HG03469 (cell line): ENCODE data around the gene MC2R.

Source experiments
- ATAC-seq: cut with Tn5 transposase; IDR thresholded peaks from one replicate; pipeline ENCODE4 v1.9.1; 2021; ENCODE audit warnings: mild to moderate bottlenecking, moderate library complexity, moderate number of reproducible peaks; ENCODE audit not compliant: unreplicated experiment

The MC2R gene

DNA sequence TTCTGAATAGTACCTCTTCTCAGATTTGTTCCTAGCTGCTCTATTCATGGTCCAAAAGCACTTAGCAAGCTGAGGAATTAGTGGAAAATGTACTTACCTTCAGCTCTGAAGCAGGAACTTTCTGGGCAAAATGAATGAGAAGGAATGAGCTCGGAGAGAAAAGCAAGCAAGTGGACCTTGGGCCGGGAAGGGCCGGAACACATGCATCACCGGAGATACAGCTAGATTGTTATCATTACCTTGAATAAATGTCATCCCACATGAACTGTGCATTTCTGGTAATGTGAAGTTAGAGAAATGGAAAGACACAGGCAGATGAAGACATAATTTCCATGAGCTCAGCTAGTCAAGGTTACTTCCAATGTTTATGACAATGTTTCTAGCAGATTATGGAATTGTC, at the start of gene MC2R:
Gene MC2R, minus strand, starts transcription at position 146 of the 400 bp plus-strand sequence. CDS start 30,018 bp downstream, outside the sequence.
- ATAC-seq: no peak

DNA sequence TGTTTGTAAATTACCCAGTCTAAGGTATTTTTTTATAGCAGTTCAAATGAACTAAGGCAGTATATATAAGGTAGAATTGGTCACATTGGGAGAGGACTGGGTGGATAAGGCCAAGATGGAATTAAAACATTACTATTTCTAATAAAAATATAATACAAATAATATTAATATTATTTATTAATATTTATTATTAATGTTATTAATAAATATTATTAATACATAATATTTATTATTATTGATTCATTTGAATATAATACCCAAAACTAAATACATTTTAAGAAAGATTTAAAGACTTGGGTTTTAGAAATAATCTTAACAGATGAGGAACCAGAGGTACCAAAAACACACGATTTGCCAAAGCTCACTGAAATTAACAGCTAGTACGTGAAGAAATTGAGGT, 30.5 kb upstream of the MC2R start:
- ATAC-seq: no peak

DNA sequence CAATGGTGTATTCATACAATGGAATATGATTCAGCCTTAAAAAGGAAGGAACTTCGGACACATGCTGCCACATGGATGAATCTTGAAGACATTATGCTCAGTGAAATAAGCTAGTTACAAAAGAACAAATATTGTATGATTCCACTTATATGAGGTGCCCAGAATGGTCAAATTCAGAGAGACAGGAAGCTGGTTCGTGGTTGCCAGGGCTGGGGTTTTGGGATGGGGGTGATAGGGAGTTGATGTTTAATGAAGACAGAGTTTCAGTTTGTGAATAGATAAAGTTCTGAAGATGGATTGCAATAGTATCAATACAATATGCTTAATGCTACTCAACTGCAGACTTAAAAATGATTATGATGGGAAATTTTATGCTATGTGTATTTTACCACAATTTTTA, 28.0 kb upstream of the MC2R start:
- no peak for ATAC-seq

DNA sequence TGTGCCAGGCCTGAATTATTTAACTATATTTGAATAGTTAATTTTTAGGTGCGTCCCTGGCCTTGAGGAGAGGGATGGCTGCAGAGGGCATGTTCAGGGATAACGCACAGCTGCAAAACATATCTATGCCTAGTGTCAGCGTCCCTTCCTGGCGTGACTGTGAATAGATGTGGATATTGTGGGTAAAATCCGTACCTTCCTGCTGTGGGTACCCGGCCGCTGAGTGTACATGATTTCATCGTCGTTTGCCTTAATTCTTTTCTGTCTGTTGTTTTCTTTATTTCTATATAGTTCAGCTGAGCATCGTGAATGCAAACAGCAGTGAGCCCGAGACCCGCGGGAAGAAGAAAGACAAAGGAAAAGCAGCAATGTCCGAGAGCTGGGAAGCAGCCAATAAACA, 25.0 kb upstream of the MC2R start:
- no peak for ATAC-seq

DNA sequence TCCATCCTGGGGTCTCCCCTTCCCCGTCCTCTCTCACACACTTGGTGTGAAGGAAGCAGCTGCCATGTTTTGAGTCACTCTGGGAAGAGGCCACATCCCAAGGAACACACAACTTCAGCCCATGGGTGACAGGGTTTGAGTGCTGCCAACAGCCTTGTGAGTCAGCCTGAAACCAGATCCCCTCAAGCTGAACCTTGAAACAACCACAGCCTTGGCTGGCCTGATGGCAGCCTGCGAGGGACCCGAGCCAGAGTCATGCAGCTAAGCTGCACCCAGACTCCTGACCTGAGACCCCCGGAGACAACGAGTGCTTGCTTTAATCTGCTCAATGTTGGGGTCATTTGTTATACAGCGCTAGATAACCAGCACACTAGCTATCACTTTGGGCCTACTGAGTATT, 19.3 kb upstream of the MC2R start:
- peak; percentile 65 for ATAC-seq

DNA sequence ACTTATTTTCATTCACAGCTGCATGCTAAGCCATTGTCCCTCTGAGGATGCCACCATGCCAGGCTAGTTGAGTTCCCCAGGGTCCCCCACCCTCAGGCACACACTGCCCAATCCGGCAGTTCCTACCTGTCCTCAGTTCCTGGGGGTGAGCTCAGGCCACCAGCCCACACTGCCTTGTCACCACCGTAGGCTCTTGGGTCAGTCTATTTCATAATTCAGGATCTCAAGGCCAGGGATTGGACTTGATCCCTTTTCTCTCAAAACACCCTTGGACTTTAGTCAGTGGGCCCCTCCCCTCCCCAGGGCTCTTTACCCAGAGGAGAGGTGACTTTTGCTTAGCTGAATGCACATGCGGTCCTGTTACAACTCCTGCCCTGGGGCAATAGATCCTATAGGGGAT, 18.7 kb upstream of the MC2R start:
- ATAC-seq: no peak

DNA sequence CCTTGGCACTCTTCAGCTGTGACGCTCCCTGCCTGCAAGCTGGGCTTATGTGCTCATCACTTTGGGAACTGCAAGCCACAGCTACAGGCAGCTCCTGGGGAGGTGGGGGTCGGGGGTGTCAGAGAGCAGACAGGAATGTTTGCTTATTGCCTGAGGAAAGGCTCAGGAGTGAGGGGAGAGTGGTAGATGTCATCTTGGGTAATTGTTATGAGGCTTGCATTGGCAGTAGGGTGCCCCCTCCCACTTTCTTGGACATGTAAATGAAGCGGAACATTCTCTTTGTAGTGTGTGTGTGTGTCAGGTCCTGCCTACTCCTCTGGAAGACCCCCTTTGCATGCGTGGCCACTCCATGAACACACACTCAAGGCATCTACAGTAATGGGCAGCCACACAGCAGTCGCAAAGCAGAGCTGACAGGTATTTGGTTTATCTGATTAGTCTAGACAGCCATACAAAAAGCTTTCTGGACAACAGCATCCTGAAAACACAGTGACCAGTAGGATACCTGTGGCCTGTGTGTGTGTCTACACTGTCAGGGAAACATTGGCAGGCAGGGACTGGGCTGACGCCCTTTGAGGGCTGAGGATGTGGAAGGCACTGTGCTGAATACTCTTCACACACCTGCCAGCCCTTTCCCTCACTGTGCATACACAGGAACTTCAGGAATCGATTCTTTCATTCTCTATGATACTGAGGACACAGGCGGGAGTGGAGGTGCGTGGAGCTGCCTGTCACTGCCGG, 17.1 kb upstream of the MC2R start:
- ATAC-seq: no peak

DNA sequence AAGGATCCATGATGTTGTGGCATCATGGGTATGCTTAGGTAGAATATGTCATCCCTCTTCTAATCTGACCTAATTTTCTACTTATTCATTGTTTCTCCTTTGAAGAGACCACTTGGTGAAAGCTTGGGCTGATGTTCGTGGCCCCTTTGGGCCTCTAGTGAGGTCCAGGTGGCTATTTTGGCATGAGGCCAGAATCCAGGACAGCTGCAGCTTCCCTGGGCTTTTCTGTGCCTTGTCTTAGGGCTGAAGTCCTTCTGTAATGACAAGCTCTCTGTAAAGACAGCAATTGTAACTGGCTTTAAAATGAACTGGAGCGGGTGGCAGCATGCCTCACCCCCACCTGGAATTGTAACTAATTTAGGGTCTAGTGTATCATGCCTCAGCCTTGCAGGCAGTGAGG, 15.6 kb upstream of the MC2R start:
- ATAC-seq: no peak

DNA sequence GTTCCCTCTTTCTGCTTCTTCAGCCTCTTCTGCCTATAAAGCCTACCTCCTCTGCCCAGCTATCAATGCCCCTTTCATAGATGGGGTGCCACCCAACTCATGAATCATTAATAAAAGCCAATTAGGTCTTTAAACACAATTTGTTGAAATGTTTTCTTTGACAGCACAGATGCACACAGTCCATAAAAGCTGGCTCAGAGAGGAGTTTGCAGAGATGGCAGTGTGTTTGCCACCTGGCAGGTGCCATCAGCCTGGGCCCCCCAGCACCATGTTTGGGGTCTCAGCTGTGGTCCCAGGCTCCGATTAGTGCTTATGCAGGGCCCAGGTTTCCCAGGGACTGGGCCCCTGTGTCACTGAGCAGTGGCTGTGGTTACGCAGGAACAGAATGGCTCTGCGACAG, 7.9 kb upstream of the MC2R start:
- no peak for ATAC-seq

DNA sequence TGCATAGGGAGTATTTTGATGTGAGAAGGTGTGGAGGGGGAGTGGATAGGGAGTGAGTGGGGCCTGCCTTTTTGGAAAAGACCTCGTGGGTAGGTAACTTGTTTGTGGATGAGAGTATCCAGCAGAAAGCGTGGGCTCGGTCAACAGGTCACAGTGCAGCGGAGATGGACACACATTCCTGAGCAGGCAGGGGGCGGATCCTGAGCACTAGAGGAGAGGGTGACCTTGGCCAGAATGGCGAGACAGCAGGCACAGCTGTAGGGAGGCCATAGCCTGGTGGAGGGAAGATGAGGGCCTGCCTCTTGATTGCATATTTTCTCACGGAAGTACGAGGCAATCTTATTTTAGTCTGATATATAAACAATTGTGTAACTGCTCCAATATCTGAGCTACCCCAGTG, 3.6 kb upstream of the MC2R start:
- no peak for ATAC-seq

DNA sequence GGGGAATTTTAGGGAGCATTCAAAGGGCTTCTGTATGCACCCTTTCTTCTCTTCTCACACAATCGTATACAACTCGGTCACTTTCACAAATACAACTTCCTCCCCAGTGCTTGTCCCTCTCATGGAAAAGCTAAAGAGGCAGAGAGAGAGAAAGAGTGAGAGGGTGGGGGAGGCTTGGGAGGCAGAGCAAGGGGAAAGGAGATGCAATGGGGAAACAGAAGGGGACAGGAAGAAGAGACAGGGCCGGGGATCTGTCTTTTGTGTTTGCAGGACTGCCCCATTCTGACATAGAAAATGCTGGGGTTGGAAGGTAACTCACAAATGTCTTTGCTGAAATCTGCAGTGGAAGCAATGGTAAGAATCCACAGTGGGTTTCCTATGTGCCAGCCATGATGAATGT, 2.1 kb upstream of the MC2R start:
- no peak for ATAC-seq

DNA sequence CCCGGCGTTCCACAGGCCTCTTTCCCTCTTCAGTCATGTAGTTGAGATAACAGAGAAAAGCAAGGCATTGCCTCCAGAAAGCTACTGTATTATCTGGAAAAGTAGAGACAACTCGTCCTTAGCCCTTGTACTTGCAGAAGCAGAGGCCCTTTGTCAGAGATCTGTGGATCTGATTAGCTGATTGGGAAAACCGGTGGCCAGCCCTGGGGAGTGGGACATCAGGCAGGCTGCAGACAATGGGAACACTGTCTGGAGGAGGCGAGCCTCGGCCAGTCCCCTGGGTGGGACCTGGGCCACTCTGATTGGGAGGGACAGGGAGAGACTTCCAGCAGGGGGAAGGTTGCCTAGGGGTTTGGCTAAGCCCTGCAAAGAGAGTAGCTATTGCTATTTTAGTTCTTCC, 1.2 kb upstream of the MC2R start:
- no peak for ATAC-seq

DNA sequence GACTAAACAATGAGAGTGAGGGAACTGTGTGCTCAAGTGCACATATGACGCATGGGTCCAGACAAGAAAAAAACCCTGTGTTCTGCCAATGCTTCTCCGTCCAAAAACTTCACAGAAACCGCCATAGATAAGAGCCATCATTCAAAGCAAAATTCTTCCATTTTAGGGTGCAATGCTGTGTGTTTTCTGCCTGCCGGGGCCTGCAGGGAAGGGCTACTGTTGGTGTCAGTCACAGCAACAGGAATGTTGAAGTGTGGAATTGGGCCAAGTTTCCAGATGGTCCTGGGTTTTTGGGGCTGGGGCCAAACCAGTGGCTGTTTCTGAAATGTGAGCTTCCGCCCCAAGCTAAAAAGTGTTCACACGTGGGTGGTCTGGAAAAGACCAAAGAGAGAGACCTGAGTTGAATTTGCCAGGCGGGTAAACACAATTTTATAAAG, 677 bp upstream of the MC2R start:
- no peak for ATAC-seq

DNA sequence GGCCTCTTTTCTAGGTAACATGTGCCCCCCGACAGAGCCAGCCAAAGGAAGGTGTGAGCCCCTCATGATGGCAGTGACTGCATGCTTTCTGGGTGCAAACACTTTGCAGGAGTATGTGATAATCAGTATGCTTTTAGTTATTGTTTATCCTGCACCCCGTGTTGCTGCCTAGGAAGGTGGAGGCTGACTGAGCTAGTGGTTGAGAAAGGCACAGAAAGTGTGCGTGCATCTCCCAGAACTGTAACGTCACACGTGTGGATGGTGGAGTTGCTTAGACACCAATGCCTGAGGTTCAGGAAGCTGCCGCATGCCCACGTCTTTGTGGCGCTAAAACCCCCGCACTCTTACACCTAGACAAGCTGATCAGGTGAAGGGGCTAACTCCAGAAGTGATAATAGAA, 580 bp downstream of the MC2R start:
- no peak for ATAC-seq

DNA sequence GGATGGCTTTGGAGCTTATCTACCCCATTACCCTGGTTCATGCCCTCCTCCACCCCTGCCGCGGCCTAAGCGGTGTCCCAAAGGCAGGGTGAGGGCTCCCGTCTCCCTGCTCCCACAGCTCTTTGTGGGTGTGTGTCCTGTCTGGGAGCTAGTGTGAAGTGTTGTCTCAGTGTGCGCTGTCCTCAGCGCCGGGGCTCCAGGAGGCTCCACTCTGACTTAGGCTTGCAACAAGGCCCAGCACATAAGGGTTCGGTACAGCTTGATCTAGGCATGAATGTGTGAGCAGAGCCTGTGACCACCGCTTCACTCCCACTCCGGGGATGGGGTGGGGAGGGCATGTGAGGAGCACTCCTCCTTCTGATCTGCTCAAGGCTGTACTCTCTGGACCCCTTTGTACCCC, 1.2 kb downstream of the MC2R start:
- no peak for ATAC-seq

DNA sequence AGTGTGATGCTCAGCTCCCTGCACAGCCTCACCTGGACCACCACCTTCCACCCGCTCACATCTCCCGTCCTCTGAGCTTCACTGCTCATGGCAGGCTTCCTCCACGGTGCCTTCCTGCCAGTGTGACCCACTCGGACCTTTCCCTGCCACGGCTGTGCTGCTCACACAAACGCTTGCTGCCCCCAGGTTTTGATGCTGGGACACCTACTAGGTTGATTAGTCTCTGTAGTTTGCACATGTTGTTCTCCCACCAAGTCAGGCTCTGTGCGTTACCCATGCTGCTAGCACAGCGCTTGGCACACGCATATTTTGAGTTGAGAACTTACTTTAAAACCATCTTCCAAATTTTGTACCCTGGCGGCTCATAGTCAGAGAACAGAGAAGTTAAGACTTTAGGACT, 2.1 kb downstream of the MC2R start:
- no peak for ATAC-seq

DNA sequence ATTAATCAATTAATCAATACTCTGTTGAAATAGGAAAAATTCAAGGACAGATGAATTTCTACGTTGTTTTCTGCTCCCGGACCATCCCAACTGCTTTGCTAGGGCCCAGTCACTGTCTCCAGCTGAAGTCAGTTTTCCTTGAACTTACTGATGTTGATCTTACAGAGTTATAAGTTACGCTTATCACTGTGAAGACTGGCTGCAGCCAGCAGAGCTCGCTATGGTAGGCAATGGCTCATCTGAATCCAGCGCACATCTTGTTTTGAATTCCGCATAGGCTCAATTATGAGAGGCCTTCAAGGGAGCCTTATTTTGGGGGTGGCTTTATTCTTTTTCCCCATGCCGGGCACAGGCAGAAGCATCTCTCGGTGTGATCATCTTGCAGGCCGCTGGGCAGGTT, 2.7 kb downstream of the MC2R start:
- ATAC-seq: no peak

DNA sequence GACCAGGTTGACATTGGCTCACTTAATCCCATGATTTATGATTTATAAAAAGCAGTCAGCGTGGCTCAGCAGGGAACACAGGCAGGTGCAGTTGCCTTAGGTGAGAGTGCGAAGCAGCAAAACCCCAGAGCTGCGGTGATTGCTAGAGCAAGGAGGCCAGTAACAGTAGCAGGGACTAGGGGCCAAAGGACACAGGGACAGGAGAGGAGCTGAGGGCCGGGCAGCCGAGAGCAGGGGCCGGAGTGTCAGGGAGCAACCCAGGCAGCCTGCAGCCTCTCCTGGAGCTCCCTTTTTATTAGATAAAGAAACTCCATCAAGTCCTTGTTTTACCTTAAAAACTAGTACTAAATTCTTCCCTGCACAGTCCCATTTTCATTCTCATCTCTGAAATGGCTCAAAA, 4.3 kb downstream of the MC2R start:
- ATAC-seq: no peak

DNA sequence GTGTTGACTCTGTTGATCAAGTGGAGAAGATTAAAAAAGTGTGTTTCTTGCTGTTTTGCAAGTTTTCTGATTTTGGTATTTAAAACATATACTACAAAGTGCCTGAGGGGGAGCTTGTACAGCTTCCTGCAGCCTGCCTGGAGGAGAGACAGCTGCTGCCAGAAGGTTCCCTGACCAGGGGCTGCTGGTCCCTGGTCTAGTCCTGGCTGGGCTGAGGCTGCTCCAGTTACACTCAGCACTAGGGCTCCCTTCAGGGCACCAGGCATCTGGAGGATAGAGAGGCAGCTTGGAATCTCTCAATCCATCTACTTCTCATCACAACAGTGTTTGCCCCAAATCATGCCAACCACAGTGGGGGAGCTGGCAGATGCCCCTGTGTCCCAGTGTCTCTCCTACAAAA, 4.8 kb downstream of the MC2R start:
- ATAC-seq: no peak

DNA sequence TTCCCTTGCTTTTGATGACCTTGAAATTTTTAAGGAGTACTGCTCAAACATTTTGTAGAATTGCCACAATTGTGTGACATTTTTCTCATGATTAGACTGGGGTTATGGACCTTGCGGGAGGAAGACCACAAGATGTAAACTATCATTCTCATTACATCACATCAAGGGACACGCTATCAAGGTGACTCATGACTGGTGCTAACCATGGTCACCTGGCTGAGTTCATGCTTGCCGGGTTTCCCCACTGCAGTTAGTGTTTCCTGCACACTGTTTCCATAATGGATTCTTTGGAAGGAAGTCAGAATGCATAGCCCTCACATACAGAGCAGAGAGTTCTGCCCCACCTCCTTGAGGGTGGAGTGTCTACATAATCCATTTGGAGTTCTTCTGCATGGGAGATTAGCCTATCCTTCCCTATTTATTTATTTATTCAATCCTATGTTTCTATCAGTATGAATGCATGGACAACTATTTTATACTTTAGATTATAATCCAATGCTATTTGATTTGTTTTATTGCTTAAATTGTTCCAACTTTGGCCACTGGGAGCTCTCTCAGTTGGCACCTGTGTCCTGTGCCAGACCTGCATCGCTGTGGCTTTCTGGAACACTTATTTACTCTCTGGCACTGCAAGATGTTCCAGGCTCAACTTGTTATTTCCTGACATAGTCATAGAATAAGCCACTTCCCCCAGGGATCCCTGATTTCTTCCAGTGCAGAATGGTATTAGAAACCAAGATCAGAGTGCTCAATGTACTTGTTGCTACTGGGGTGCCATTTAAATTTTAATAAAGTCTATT, 6.0 kb downstream of the MC2R start:
- ATAC-seq: no peak

DNA sequence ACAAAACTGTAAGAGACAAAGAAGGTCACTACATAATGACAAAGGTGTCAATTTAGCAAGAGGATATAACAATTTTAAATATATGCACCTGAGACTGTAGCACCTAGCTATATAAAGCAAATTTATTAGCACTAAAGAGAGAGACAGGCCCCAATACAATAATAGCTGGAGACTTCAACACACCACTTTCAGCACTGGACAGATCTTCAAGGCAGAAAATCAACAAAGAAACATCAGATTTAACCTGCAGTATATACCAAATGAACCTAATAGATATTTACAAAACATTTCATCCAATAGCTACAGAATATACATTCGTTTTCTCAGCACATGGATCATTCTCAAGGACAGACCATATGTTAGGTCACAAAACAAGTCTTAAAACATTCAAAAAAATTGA, 14.7 kb downstream of the MC2R start:
- ATAC-seq: no peak

DNA sequence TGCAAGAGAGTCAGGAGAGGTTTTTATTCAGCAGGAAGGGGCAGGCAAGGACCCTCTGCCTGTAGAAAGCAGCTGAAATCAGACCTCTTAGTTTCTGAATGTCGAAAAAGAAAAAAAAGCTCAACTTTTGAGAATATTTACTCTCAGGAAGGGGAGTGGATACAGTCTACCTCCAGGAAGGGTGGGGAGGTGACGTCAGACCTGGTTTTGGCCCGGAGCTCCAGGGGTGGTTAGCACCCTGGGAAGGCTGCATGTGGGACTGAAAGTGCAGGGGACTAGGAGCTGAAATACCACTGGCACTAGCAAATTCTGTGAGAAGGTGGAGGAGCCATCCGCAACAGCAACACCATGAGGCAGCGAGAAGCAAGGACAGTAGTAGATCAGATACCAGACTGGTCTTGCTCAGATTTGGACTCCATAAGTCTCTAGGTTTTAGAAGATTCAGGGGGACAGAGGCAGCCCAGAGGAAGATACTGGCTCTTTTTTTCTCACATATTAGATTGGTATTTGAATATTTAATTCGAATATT, 19.8 kb downstream of the MC2R start:
- no peak for ATAC-seq
